CD4-positive, alpha-beta T cell treated with Interleukin-17A for 1 hour (primary cell): ENCODE results near the gene CCDC137.
A peak's percentile ranks its signal among the peaks of the same experiment; 100 is the strongest.

Experiments
- DNase-seq: peaks from one replicate; pipeline ENCODE4 v3.0.0-alpha.2; 2020

CCDC137 gene

GRCh38 chr17:81703747-81704654 is 37.5 kb downstream of the CCDC137 start:
- peak; percentile 25 for DNase-seq

GRCh38 chr17:81705518-81706231 is 39.1 kb downstream of the CCDC137 start:
- no peak for DNase-seq

GRCh38 chr17:81706232-81706611 is 39.7 kb downstream of the CCDC137 start:
- no peak for DNase-seq

- no peak for DNase-seq
Observed at GRCh38 chr17:81706757-81707624, 40.5 kb downstream of the CCDC137 start.

GRCh38 chr17:81707725-81708646 is 41.4 kb downstream of the CCDC137 start:
- no peak for DNase-seq

GRCh38 chr17:81708739-81709185 is 42.2 kb downstream of the CCDC137 start:
- DNase-seq: no peak

- no peak for DNase-seq
Observed at GRCh38 chr17:81710514-81711308, 44.2 kb downstream of the CCDC137 start.

- peak; percentile 75 for DNase-seq
Observed at GRCh38 chr17:81711814-81712467, 45.4 kb downstream of the CCDC137 start, which contains the start of gene SLC25A10. SLC25A10 (plus strand) TSS chr17:81712284; CDS start chr17:81712427, 143 bp downstream.

GRCh38 chr17:81712468-81713003 is 46.0 kb downstream of the CCDC137 start:
- no peak for DNase-seq

GRCh38 chr17:81713004-81713555 is 46.5 kb downstream of the CCDC137 start:
- no peak for DNase-seq

GRCh38 chr17:81713556-81714411 is 47.2 kb downstream of the CCDC137 start:
- no peak for DNase-seq

- no peak for DNase-seq
Observed at GRCh38 chr17:81714412-81715106, 48.0 kb downstream of the CCDC137 start.

- DNase-seq: no peak
Observed at GRCh38 chr17:81715107-81715871, 48.8 kb downstream of the CCDC137 start.

- no peak for DNase-seq
Observed at GRCh38 chr17:81715872-81716673, 49.5 kb downstream of the CCDC137 start.

- DNase-seq: no peak
Observed at GRCh38 chr17:81716674-81716996, 50.1 kb downstream of the CCDC137 start.

- no peak for DNase-seq
Observed at GRCh38 chr17:81717049-81717765, 50.7 kb downstream of the CCDC137 start.
